Measurements from ENCODE around the gene SCN1B. TPM values are rescaled to one million over a fixed set of nuclear protein-coding genes. Genes with fewer than 3 reads are reported as not detected.
"Not testable (repeated sequence)": the region's sequence is repeated elsewhere in the genome, so short reads cannot be mapped to it uniquely, and the experiment has no call there.

Gene SCN1B
- total RNA-seq, 1 donor = 4.7 TPM

DNA sequence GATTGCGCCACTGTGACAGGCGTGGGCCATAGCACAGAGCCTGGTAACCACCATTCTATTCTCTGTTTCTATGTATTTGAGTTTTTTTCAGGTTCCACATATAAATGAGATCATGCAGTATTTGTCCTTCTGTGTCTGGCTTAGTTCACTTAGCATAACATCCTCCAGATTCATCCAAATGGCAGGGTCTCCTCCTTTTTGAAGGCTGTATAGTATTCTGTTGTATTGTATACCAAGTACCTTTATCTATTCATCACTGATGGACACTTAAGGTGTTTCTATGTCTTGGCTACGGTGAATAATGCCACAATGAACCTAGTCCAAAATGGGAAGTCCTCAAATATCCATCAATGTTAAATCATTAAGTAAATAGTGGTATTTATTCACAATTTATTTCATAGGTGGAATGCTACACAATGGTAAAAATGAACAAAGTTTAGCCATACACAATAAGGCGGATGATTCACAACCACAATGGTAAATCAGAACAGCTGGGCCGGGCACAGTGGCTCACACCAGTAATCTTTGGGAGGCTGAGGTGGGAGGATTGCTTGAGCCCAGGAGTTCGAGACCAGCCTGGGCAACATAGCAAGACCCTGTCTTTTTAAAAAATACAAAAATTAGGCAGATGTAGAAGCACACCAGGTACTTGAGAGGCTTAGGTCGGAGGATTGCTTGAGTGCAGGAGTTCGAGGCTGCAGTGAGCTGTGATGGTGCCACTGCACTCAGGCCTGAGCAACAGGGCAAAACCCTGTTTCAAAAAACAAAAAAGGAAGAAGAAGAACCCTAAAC, 38.5 kb upstream of the SCN1B start:
- Histone ChIP-seq H3K4me1 (ENCODE audit: insufficient read depth, low read length) (no peaks in the 10 kb centered on the region), H2AFZ (ENCODE audit: low read length) (no peak overlapping the region), H4K20me1 (ENCODE audit: insufficient read depth, low read length) (no peaks in the 10 kb centered on the region), H3K4me2 (ENCODE audit: insufficient read depth, low read length) (no peak overlapping the region), H3K27ac (ENCODE audit: low read depth, low read length) (no peak overlapping the region), H3K27me3 (ENCODE audit: insufficient read depth, low read length) (no peaks in the 10 kb centered on the region), H3K36me3 (ENCODE audit: insufficient read depth, low read length) (no peaks in the 10 kb centered on the region), H3K79me2 (ENCODE audit: insufficient read depth, low read length) (no peaks in the 10 kb centered on the region), H3K4me3 (ENCODE audit: insufficient read depth, low read length) (no peak overlapping the region), H3K9me3 (ENCODE audit: low read depth, low read length) (no peaks in the 10 kb centered on the region)
- DNase-seq (ENCODE audit: insufficient read length, low spot score, missing footprints) = no peak
- no peak for TF ChIP-seq CTCF (IDR thresholded peaks at IDR 0.05; ENCODE audit: extremely low read depth, low read depth, low read length)

- H3K79me2 ChIP-seq (ENCODE audit: insufficient read depth, low read length); DNase-seq (ENCODE audit: insufficient read length, low spot score, missing footprints); H4K20me1 ChIP-seq (ENCODE audit: insufficient read depth, low read length); H3K4me2 ChIP-seq (ENCODE audit: insufficient read depth, low read length); H3K27ac ChIP-seq (ENCODE audit: low read depth, low read length); H3K4me3 ChIP-seq (ENCODE audit: insufficient read depth, low read length); H3K9me3 ChIP-seq (ENCODE audit: low read depth, low read length); H2AFZ ChIP-seq (ENCODE audit: low read length); H3K27me3 ChIP-seq (ENCODE audit: insufficient read depth, low read length); H3K36me3 ChIP-seq (ENCODE audit: insufficient read depth, low read length); H3K4me1 ChIP-seq (ENCODE audit: insufficient read depth, low read length): not testable (repeated sequence)
These were observed 37.7 kb upstream of the SCN1B start for GRCh38 chr19:34992582-34992981.

- Histone ChIP-seq H3K4me1 (ENCODE audit: insufficient read depth, low read length) (peaks cover 3% of the 10 kb centered on the region), H3K4me3 (ENCODE audit: insufficient read depth, low read length) (no peak overlapping the region), H3K79me2 (ENCODE audit: insufficient read depth, low read length) (no peaks in the 10 kb centered on the region), H3K4me2 (ENCODE audit: insufficient read depth, low read length) (no peak overlapping the region), H3K36me3 (ENCODE audit: insufficient read depth, low read length) (no peaks in the 10 kb centered on the region), H3K27me3 (ENCODE audit: insufficient read depth, low read length) (no peaks in the 10 kb centered on the region), H3K9me3 (ENCODE audit: low read depth, low read length) (no peaks in the 10 kb centered on the region), H4K20me1 (ENCODE audit: insufficient read depth, low read length) (no peaks in the 10 kb centered on the region), H3K27ac (ENCODE audit: low read depth, low read length) (no peak overlapping the region), H2AFZ (ENCODE audit: low read length) (peak overlapping the region; percentile 88)
- DNase-seq (ENCODE audit: insufficient read length, low spot score, missing footprints) = no peak
- no peak for TF ChIP-seq CTCF (IDR thresholded peaks at IDR 0.05; ENCODE audit: extremely low read depth, low read depth, low read length)
These were observed 36.0 kb upstream of the SCN1B start for GRCh38 chr19:34994286-34994642.

DNA sequence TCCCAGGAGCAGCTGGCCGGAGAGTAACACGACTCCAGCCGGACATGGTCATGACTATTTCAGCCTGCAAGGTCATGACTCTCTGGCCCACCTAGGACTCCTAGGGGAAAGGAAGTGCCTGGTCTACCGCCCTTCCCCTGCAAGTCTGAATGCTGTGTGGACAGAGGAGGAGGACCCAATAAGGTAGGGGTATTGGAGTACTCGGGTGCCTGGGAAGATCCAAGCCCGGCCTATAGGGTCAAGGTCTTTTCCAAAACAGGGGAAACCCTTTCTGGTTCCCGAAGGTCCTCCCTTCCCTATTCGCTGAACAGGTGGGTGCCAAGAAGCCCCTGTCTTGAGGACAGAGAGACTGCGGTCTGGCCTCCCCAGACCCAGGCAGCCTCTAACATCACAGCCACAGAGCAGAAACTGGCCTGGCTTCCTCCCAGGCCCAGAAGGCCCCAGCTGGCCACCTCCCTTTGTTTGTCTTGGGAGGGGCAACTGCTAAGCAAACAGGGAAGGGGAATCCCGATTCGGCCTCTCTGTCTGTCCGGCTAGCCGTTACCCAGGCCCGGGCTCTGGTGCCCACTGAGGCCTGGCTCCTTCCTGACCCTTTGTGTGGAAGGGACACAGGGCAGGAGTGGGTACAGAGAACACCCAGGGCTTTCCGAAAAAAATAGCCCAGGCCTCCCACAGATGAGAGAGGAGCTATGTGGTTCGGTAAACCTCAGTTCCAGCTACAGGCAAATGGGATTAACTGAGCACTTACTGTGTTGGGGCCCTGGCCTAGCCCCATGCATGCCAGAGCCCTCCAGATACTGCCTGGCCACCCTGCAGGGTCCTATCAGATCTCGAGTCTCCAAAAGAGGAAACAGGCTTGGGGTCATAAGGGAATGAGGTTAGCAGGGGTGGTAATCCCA, 35.4 kb upstream of the SCN1B start:
- Histone ChIP-seq H3K9me3 (ENCODE audit: low read depth, low read length) (no peaks in the 10 kb centered on the region), H4K20me1 (ENCODE audit: insufficient read depth, low read length) (no peaks in the 10 kb centered on the region), H3K4me1 (ENCODE audit: insufficient read depth, low read length) (peaks cover 9% of the 10 kb centered on the region), H3K27ac (ENCODE audit: low read depth, low read length) (no peak overlapping the region), H2AFZ (ENCODE audit: low read length) (peak overlapping the region; percentile 88), H3K4me2 (ENCODE audit: insufficient read depth, low read length) (no peak overlapping the region), H3K36me3 (ENCODE audit: insufficient read depth, low read length) (no peaks in the 10 kb centered on the region), H3K4me3 (ENCODE audit: insufficient read depth, low read length) (no peak overlapping the region), H3K79me2 (ENCODE audit: insufficient read depth, low read length) (peaks cover 5% of the 10 kb centered on the region), H3K27me3 (ENCODE audit: insufficient read depth, low read length) (no peaks in the 10 kb centered on the region)
- no peak for TF ChIP-seq CTCF (IDR thresholded peaks at IDR 0.05; ENCODE audit: extremely low read depth, low read depth, low read length)
- peak; percentile 89 for DNase-seq (ENCODE audit: insufficient read length, low spot score, missing footprints)

Measured in osteoblast (primary cell).